Astrocyte (in vitro differentiated cells and primary cell): ENCODE data around the gene TIAM2. TPM values are rescaled to one million over a fixed set of nuclear protein-coding genes. Genes with fewer than 3 reads are reported as not detected.
"Not testable (repeated sequence)": the region's sequence is repeated elsewhere in the genome, so short reads cannot be mapped to it uniquely, and the experiment has no call there.

Source experiments
- DNase-seq: peaks from one replicate; pipeline ENCODE4 v3.0.0-alpha.2; 2010; ENCODE audit warnings: low read depth
- FAIRE-seq: peaks from 2 replicates; lab custom pipeline; 2011; peaks lifted over from hg19 to GRCh38; lab: Jason Lieb, UNC
- H2AFZ ChIP-seq: 2 replicates; pipeline ENCODE4 v1.6.0; 2012; ENCODE audit warnings: low read depth, low read length, inconsistent platforms
- H3K27ac ChIP-seq: 2 replicates; pipeline ENCODE4 v1.5.1; 2011; ENCODE audit warnings: low read depth, low read length, inconsistent platforms
- H3K27me3 ChIP-seq: 2 replicates; pipeline ENCODE4 v1.6.0; 2011; ENCODE audit warnings: low read length, inconsistent platforms; ENCODE audit not compliant: insufficient read depth
- H3K36me3 ChIP-seq: 2 replicates; pipeline ENCODE4 v1.5.1; 2011; ENCODE audit warnings: low read length, inconsistent platforms; ENCODE audit not compliant: insufficient read depth
- H3K4me1 ChIP-seq: 2 replicates; pipeline ENCODE4 v1.5.1; 2011; ENCODE audit warnings: low read length, inconsistent platforms; ENCODE audit not compliant: insufficient read depth
- H3K4me2 ChIP-seq: 2 replicates; pipeline ENCODE4 v1.6.0; 2012; ENCODE audit warnings: low read length, inconsistent platforms
- H3K4me3 ChIP-seq: 2 replicates; pipeline ENCODE4 v1.5.1; 2011; ENCODE audit warnings: low read depth, mild to moderate bottlenecking, low read length, inconsistent platforms; ENCODE audit not compliant: insufficient read depth
- H3K79me2 ChIP-seq: 2 replicates; pipeline ENCODE4 v1.6.0; 2012; ENCODE audit warnings: mild to moderate bottlenecking, low read length, inconsistent platforms; ENCODE audit not compliant: insufficient read depth
- H3K9ac ChIP-seq: 2 replicates; pipeline ENCODE4 v1.6.0; 2012; ENCODE audit warnings: mild to moderate bottlenecking, low read length, inconsistent platforms
- H3K9me3 ChIP-seq: 2 replicates; pipeline ENCODE4 v1.5.1; 2012; ENCODE audit warnings: low read depth, mild to moderate bottlenecking, low read length, inconsistent platforms; ENCODE audit not compliant: insufficient read depth
- H4K20me1 ChIP-seq: 2 replicates; pipeline ENCODE4 v1.6.0; 2012; ENCODE audit warnings: low read length, inconsistent platforms; ENCODE audit not compliant: insufficient read depth
- H3K27ac Mint-ChIP-seq: one replicate; pipeline ENCODE4 v1.8.0; 2021; ENCODE audit warnings: mild to moderate bottlenecking, mixed read lengths; ENCODE audit not compliant: unreplicated experiment
- H3K27me3 Mint-ChIP-seq: one replicate; pipeline ENCODE4 v1.8.0; 2021; ENCODE audit warnings: low read depth, mixed read lengths; ENCODE audit not compliant: unreplicated experiment
- H3K36me3 Mint-ChIP-seq: one replicate; pipeline ENCODE4 v1.8.0; 2021; ENCODE audit warnings: low read depth, mixed read lengths; ENCODE audit not compliant: unreplicated experiment
- H3K4me1 Mint-ChIP-seq: one replicate; pipeline ENCODE4 v1.8.0; 2021; ENCODE audit warnings: low read depth, mixed read lengths; ENCODE audit not compliant: unreplicated experiment
- H3K4me3 Mint-ChIP-seq: one replicate; pipeline ENCODE4 v1.8.0; 2021; ENCODE audit warnings: mild to moderate bottlenecking, moderate library complexity, mixed read lengths; ENCODE audit not compliant: unreplicated experiment
- H3K9me3 Mint-ChIP-seq: one replicate; pipeline ENCODE4 v1.8.0; 2021; ENCODE audit warnings: mild to moderate bottlenecking, mixed read lengths; ENCODE audit not compliant: unreplicated experiment
- EZH2 ChIP-seq: IDR thresholded peaks from 2 replicates; pipeline ENCODE4 v1.6.1; 2012; ENCODE audit warnings: mild to moderate bottlenecking, low read length, inconsistent platforms; ENCODE audit not compliant: insufficient read depth
- total RNA-seq: library from RNA; stranded (reverse); gene quantifications from 2 replicates; pipeline ENCODE4 v1.2.1, GENCODE V29; 2021
- TF ChIP-seq, protein P1 (sequence below): IDR thresholded peaks from 2 replicates; pipeline ENCODE4 v1.5.1; 2011; ENCODE audit warnings: low read depth, mild to moderate bottlenecking, inconsistent platforms, low read length, moderate library complexity; ENCODE audit not compliant: insufficient read depth

TIAM2 gene
- total RNA-seq, 1 donor from 2014 or later, result 23.6 TPM

DNA sequence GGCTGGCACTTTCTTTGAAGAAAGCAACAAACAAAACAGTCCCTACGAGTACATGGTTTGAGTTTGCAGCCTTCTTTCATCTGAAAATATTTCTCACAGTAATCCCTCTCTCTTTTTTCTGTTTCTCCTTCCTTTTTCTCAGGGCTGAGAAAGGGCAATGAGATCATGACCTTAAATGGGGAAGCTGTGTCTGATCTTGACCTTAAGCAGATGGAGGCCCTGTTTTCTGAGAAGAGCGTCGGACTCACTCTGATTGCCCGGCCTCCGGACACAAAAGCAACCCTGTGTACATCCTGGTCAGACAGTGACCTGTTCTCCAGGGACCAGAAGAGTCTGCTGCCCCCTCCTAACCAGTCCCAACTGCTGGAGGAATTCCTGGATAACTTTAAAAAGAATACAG, 188.0 kb downstream of the TIAM2 start:
- no peaks in the 10 kb centered on the region for H3K79me2 ChIP-seq
- H3K27ac ChIP-seq, result no peak overlapping the region
- no peak overlapping the region for H3K9ac ChIP-seq
- no peaks in the 10 kb centered on the region for H3K27me3 Mint-ChIP-seq
- no peaks in the 10 kb centered on the region for H3K36me3 ChIP-seq
- no peaks in the 10 kb centered on the region for H3K9me3 ChIP-seq
- no peak overlapping the region for H3K4me3 ChIP-seq
- no peak overlapping the region for H3K4me3 Mint-ChIP-seq
- H3K27me3 ChIP-seq, result no peaks in the 10 kb centered on the region
- DNase-seq (no peak), FAIRE-seq (no peak)
- no peak for TF ChIP-seq EZH2
- TF ChIP-seq, protein P1, sequence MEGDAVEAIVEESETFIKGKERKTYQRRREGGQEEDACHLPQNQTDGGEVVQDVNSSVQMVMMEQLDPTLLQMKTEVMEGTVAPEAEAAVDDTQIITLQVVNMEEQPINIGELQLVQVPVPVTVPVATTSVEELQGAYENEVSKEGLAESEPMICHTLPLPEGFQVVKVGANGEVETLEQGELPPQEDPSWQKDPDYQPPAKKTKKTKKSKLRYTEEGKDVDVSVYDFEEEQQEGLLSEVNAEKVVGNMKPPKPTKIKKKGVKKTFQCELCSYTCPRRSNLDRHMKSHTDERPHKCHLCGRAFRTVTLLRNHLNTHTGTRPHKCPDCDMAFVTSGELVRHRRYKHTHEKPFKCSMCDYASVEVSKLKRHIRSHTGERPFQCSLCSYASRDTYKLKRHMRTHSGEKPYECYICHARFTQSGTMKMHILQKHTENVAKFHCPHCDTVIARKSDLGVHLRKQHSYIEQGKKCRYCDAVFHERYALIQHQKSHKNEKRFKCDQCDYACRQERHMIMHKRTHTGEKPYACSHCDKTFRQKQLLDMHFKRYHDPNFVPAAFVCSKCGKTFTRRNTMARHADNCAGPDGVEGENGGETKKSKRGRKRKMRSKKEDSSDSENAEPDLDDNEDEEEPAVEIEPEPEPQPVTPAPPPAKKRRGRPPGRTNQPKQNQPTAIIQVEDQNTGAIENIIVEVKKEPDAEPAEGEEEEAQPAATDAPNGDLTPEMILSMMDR, result no peak
- H3K4me1 Mint-ChIP-seq, result peaks cover 18% of the 10 kb centered on the region
- H2AFZ ChIP-seq, result no peak overlapping the region
- no peak overlapping the region for H3K27ac Mint-ChIP-seq
- H3K36me3 Mint-ChIP-seq, result peaks cover 2% of the 10 kb centered on the region
- no peaks in the 10 kb centered on the region for H4K20me1 ChIP-seq
- peaks cover 17% of the 10 kb centered on the region for H3K4me1 ChIP-seq
- H3K9me3 Mint-ChIP-seq, result no peaks in the 10 kb centered on the region
- no peak overlapping the region for H3K4me2 ChIP-seq

DNA sequence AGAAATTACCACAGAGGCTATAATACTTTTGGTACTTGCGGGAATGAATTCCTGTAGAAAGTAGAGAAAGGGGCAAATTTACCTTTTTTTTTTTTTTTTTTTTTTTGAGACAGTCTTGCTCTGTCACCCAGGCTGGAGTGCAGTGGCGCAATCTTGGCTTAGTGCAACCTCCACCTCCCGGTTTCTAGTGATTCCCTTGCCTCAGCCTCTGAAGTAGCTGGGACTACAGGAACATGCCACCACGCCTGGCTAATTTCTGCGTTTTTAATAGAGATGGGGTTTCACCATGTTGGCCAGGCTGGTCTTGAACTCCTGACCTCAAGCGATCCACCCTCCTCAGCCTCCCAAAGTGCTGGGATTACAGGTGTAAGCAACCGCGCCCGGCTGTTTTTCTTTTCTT, 189.9 kb downstream of the TIAM2 start:
- H3K27me3 ChIP-seq, H3K27ac Mint-ChIP-seq, H3K4me3 Mint-ChIP-seq, H3K4me3 ChIP-seq, DNase-seq, H3K9ac ChIP-seq, H3K9me3 Mint-ChIP-seq, H3K27me3 Mint-ChIP-seq, H3K36me3 ChIP-seq, H3K27ac ChIP-seq, H3K79me2 ChIP-seq, H3K36me3 Mint-ChIP-seq, H3K4me2 ChIP-seq, H4K20me1 ChIP-seq, H3K9me3 ChIP-seq, H2AFZ ChIP-seq, FAIRE-seq: not testable (repeated sequence)
- peaks cover 34% of the 10 kb centered on the region for H3K4me1 ChIP-seq
- H3K4me1 Mint-ChIP-seq, result peaks cover 30% of the 10 kb centered on the region

DNA sequence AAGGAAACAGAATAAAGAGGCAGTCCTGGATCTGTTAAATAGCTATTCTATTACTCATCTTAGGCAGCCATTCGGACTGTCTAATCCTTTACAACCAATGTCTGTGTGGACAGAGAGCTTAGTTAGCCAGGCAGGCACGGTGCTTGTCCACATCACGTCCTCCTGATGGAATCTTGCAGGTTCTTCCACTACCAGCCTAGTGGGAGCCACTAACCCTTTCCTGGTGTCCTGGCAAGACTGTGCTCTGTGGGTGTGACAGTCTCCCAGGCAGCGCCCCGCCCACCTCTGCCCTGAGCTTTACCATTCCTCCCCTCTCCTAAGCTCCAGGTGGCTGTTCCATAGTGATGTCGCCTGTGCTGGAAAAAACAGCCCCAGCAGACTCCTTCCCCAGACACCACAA, 190.4 kb downstream of the TIAM2 start:
- Mint-ChIP-seq H3K27me3 (no peaks in the 10 kb centered on the region), H3K27ac (peak overlapping the region; percentile 93), H3K9me3 (no peaks in the 10 kb centered on the region), H3K4me1 (peaks cover 30% of the 10 kb centered on the region), H3K4me3 (no peak overlapping the region), H3K36me3 (no peaks in the 10 kb centered on the region)
- Histone ChIP-seq H3K9ac (peak overlapping the region; percentile 44), H3K27me3 (no peaks in the 10 kb centered on the region), H2AFZ (peak overlapping the region; percentile 50), H3K9me3 (no peaks in the 10 kb centered on the region), H3K79me2 (no peaks in the 10 kb centered on the region), H3K27ac (peak overlapping the region; percentile 32), H4K20me1 (no peaks in the 10 kb centered on the region), H3K4me1 (peaks cover 34% of the 10 kb centered on the region), H3K4me2 (peak overlapping the region; percentile 47), H3K4me3 (no peak overlapping the region), H3K36me3 (no peaks in the 10 kb centered on the region)
- FAIRE-seq, result no peak
- peak; percentile 63 for DNase-seq
- TF ChIP-seq, protein P1, result no peak
- no peak for TF ChIP-seq EZH2
